ENCODE measurements around the gene ASIP. TPM values are rescaled to one million over a fixed set of nuclear protein-coding genes. Genes with fewer than 3 reads are reported as not detected.

ASIP gene
- total RNA-seq, 1 donor from 2014 or later, result not detected

DNA sequence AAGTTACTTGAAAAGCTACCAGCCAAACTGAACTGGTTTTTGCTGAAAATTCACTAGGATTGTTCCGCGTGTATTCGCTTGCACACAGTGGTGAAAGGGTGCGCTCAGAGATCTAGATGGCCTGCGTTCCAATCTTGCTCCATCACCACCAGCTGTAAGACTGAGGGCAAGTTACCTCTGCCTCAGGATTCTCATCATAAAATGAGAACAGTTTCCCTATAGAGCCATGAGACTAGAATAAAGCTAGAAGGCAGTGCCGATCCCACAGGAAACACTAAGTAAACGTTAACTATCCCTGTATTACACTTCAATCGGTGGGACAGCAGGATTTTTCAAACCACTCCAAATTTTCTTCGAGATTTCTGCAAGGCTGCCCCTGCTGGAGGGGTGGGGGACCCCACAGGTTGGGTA is 61.1 kb downstream of the ASIP start:
- Histone ChIP-seq H3K27me3 (ENCODE audit: insufficient read depth, low read length) (no peaks in the 10 kb centered on the region), H3K36me3 (ENCODE audit: insufficient read depth, low read length) (no peaks in the 10 kb centered on the region), H3K4me1 (ENCODE audit: insufficient read depth, low read length) (peaks cover 6% of the 10 kb centered on the region), H3K79me2 (ENCODE audit: insufficient read depth, low read length) (peaks cover 40% of the 10 kb centered on the region), H3K9ac (ENCODE audit: low read length) (peak overlapping the region; percentile 90), H3K4me3 (ENCODE audit: insufficient read depth, low read depth, low read length) (peak overlapping the region; percentile 76), H3K27ac (ENCODE audit: low read depth, low read length) (peak overlapping the region; percentile 90), H3K9me3 (ENCODE audit: insufficient read depth, low read depth, low read length) (no peaks in the 10 kb centered on the region), H3K4me2 (ENCODE audit: low read length) (peak overlapping the region; percentile 95), H2AFZ (ENCODE audit: low read depth, low read length) (peak overlapping the region; percentile 83), H4K20me1 (ENCODE audit: insufficient read depth, low read length) (peaks cover 24% of the 10 kb centered on the region)
- peaks cover 5% of the 10 kb centered on the region for H3K36me3 Mint-ChIP-seq (ENCODE audit: low read depth, unreplicated experiment)
- TF ChIP-seq, protein P1, sequence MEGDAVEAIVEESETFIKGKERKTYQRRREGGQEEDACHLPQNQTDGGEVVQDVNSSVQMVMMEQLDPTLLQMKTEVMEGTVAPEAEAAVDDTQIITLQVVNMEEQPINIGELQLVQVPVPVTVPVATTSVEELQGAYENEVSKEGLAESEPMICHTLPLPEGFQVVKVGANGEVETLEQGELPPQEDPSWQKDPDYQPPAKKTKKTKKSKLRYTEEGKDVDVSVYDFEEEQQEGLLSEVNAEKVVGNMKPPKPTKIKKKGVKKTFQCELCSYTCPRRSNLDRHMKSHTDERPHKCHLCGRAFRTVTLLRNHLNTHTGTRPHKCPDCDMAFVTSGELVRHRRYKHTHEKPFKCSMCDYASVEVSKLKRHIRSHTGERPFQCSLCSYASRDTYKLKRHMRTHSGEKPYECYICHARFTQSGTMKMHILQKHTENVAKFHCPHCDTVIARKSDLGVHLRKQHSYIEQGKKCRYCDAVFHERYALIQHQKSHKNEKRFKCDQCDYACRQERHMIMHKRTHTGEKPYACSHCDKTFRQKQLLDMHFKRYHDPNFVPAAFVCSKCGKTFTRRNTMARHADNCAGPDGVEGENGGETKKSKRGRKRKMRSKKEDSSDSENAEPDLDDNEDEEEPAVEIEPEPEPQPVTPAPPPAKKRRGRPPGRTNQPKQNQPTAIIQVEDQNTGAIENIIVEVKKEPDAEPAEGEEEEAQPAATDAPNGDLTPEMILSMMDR (IDR thresholded peaks at IDR 0.05; ENCODE audit: insufficient read depth, low read depth, low read length), result no peak
- peak overlapping the region; percentile 97 for H3K27ac Mint-ChIP-seq (ENCODE audit: unreplicated experiment)
- DNase-seq (ENCODE audit: low read depth), result peak; percentile 41
- H3K9me3 Mint-ChIP-seq (ENCODE audit: unreplicated experiment), result no peaks in the 10 kb centered on the region
- H3K27me3 Mint-ChIP-seq (ENCODE audit: low read depth, unreplicated experiment), result no peaks in the 10 kb centered on the region
- peak overlapping the region; percentile 95 for H3K4me3 Mint-ChIP-seq (ENCODE audit: unreplicated experiment)
- no peak for FAIRE-seq
- peaks cover 9% of the 10 kb centered on the region for H3K4me1 Mint-ChIP-seq (ENCODE audit: low read depth, unreplicated experiment)

DNA sequence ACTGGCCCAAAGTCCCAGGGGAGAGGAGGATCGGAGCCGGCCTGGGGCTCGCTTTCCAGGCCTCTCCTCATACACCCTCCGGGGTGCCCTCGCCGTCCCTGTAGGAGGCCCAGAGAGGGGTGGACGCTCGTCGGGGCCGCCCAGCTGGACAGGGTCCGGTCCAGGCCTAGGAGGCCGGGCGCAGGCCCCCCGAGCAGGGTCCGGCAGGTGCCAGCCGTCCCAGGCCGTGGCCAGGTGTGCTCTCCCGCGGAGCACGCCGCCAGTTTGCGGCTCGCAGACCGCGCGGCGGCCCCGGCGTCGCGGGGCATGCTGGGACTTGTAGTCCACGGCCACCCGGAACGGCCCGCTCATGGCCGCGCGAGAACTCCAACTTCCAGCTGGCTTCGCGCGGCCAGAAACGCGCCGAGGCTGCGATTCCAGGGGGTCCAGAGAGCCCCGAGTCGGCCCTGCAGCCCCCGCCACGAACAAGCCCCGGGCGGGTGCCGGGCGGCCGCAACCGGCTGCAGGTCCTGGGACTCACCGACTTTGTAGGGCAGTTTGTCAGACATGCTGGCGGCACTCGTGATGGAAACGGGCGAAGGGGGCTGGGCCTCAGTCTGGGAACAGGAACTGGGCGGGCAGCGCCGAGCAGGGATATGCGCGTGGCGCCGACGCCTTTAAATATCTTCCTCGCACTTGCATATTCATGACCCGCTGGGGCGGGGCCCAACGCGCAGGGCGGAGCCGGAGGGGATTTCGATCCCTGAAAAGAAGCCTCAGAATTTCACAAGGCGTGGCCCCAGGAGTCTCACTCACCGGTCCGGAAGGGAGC is 61.7 kb downstream of the ASIP start, which contains the start of gene AHCY:
Gene AHCY (minus strand): TSS at position 633 of the 811 bp plus-strand sequence. CDS start 85 bp downstream, at position 548.
- Histone ChIP-seq H3K4me1 (ENCODE audit: insufficient read depth, low read length) (peaks cover 6% of the 10 kb centered on the region), H3K9ac (ENCODE audit: low read length) (peak within 1 kb of the TSS; percentile 90), H3K4me2 (ENCODE audit: low read length) (peak within 1 kb of the TSS; percentile 95), H3K36me3 (ENCODE audit: insufficient read depth, low read length) (no peaks in the 10 kb centered on the region), H3K4me3 (ENCODE audit: insufficient read depth, low read depth, low read length) (peak within 1 kb of the TSS; percentile 76), H3K27ac (ENCODE audit: low read depth, low read length) (peak within 1 kb of the TSS; percentile 90), H3K79me2 (ENCODE audit: insufficient read depth, low read length) (peaks cover 36% of the 10 kb centered on the region), H3K9me3 (ENCODE audit: insufficient read depth, low read depth, low read length) (no peaks in the 10 kb centered on the region), H4K20me1 (ENCODE audit: insufficient read depth, low read length) (peaks cover 19% of the 10 kb centered on the region), H3K27me3 (ENCODE audit: insufficient read depth, low read length) (no peaks in the 10 kb centered on the region), H2AFZ (ENCODE audit: low read depth, low read length) (peak within 1 kb of the TSS; percentile 83)
- no peaks in the 10 kb centered on the region for H3K27me3 Mint-ChIP-seq (ENCODE audit: low read depth, unreplicated experiment)
- DNase-seq (ENCODE audit: low read depth), result peak; percentile 92
- no peaks in the 10 kb centered on the region for H3K9me3 Mint-ChIP-seq (ENCODE audit: unreplicated experiment)
- peaks cover 3% of the 10 kb centered on the region for H3K36me3 Mint-ChIP-seq (ENCODE audit: low read depth, unreplicated experiment)
- peaks cover 9% of the 10 kb centered on the region for H3K4me1 Mint-ChIP-seq (ENCODE audit: low read depth, unreplicated experiment)
- TF ChIP-seq, protein P1 (IDR thresholded peaks at IDR 0.05; ENCODE audit: insufficient read depth, low read depth, low read length), result no peak
- TF ChIP-seq EZH2 (IDR thresholded peaks at IDR 0.05; ENCODE audit: insufficient read depth, low read length), result no peak
- peak within 1 kb of the TSS; percentile 95 for H3K4me3 Mint-ChIP-seq (ENCODE audit: unreplicated experiment)
- no peak for FAIRE-seq
- peak within 1 kb of the TSS; percentile 97 for H3K27ac Mint-ChIP-seq (ENCODE audit: unreplicated experiment)
